GM18520 (cell line): Measurements from ENCODE around the gene RPS6KA5.
"Not testable (repeated sequence)": the region's sequence is repeated elsewhere in the genome, so short reads cannot be mapped to it uniquely, and the experiment has no call there.

Experiments used
- ATAC-seq: cut with Tn5 transposase; IDR thresholded peaks from one replicate; pipeline ENCODE4 v1.9.1; 2021; ENCODE audit not compliant: unreplicated experiment

The RPS6KA5 gene

DNA sequence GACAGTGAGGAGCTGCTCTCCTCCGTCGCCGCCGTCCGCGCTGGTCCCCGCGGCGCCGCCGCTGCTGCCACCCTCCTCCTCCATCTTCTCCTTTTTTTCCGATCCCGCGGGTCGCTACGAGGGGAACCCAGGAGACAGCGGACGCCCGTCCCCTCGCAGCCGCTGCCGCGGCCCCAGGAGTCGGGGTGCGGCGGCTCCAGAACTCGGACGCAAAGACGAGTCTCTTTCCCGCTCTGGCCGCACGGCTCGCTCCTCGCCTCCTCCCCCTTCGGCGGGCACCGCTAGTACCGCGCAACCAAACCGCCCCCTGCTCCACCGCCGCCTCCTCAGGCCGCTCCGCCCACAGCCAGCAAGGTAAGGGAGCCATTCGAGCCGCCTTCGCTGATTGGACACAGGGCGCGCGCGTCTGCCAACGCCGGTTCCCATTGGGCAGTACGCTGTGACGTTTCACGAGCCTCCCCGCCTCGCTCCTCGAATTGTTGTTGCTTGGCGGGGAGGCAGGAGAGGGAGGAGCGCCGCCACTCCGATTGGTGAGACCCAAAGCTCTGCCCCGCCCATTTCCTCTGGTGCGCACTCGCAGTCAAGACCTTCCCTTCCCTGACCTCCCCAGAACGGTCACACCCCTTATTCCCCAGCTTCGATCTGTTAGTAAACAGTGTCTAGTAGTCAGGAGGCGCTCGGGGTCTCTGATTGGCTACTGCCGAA lies at the start of gene RPS6KA5:
Gene RPS6KA5 (minus strand): TSS at position 291 of the 705 bp plus-strand sequence. CDS start 207 bp downstream, at position 84.
- peak; percentile 83 for ATAC-seq

DNA sequence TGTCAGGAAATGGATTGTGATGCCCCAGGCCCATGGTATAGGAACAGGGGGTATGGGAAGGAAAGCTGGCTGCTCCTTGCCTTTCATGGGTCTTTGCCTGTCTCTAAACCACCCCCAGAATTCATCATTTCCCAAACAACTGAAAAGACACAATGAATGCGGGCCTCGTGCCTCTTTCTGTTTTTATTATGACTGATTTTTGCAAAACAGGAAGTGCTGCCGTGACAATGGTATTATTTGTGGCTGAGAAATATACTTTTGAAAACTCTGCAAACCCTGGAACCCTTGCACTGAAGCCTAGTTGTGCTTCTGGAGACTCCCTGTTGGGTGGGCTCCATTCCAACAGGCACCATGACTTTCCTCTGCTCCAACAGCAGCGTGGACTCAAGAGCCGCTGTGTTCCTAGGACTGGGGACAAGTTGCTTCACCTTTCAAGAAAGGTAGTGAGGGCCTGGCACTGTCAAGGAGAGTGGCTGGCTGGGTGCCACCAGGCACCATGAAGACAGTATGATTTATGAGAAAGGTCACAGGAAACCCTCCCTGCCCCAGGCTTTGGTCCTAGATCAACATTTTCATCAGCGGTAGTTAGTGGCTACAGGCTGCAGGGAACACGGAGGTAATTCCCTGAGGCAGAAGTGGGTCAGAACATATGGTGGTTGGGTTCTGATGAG lies 48.6 kb upstream of the RPS6KA5 start:
- no peak for ATAC-seq

DNA sequence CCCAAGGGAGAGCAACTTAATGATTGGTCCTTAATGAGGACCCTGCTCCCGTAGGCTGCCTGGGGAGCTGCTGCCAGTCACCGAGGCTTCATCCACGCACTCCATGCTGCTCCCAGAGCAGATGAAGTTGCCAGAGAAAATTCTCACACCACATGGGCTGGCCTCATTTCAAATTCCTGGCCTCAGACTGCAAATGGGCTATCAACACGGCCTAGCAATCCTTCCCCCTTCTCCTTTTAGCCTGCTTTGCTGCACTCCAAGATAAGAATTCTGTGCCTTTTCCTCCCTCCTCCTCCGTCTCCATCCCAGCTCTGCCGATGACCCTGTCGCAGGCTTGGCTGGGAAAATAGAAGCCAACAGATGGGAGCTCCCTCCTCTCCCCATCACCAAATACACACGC lies 42.7 kb upstream of the RPS6KA5 start:
- ATAC-seq = no peak

DNA sequence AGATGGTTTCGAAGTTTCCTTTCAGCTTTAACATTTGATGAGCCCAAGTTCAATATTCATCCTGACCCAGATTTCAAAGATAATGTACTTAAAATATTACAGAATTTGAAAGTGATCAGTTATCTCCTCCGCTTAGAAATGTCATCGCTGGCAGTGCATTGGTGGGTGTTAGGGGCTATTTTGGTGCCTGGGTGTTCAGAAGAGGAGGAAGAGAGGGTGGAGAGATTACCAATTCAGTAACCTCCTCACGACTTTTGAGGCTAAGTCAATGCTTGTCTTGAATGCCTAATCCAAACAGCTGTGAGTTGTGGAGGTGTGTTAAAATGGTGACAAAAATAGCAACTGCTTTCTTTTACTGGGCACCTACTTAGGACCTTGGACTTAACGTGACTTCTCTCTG lies 39.7 kb upstream of the RPS6KA5 start:
- no peak for ATAC-seq

DNA sequence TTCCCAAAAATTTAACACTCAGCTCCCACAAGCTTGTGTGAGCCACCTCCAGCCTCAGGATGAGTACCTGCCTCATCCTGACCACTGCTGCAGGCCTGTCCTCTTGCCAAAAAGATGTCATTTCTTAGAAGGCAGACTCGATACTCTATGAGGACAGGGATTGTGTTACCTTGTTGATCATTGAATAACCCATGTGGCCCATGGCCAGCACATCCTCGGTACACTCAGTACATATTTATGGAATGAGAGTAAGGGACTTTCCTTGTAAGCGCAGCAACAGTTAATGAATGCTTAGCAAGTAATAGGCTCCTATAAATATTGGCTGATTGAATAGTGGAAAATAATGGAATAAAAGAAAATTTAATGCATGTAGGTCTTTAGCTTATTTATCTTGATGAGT lies 38.1 kb upstream of the RPS6KA5 start:
- no peak for ATAC-seq

DNA sequence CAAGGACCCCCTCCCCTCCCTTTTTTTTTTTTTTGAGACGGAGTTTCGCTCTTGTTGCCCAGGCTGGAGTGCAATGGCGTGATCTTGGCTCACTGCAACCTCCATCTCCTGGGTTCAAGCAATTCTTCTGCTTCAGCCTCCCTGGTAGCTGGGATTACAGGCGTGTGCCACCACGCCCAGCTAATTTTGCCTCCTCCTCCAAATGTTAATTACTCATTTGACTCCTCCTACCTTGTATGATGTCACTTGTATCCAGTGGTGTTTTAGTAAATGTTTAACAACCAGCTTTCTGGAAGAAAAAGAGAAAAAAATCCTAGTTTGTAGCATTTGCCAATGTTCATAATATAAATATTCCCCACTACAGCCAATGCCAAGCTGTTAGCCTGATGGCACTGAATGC lies 37.2 kb upstream of the RPS6KA5 start:
- not testable (repeated sequence) for ATAC-seq

DNA sequence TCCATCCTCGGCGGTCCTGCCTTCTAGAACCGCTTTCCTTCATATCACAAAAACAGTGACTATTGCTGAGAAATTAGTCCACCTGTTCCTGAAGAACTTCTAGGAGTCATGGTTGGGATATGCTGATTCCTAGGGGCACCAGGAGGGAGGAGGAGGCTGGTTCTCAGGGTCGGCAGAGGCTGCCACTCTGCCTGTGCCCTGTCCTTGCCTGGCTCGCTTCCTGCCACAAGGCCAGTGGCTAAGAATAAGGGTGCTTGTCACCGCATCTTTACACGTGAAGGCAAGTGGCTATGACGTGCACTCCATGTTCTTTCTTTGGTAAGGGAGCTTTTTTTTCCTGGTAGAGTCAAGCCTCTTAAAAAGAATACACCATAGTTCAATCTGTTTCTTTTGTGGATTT lies 34.7 kb upstream of the RPS6KA5 start:
- no peak for ATAC-seq

DNA sequence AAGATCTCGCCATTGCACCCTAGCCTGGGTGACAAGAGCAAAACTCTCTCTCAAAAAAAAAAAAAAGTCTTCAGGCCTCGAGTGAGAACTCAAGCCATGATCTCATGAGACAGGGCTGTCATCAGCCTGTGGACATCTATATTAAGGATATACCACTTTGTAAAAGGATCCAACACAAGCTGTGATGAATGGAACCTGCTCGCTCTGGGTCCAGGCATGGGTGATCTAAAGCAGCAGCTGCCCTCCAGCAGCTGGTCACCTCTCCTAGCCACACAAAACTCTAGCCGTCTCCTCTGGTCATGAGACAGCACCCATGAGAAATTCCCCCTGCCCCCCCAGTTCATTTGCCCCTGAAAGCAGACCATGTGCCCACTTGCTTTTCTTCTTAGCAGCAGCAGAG lies 34.3 kb upstream of the RPS6KA5 start:
- ATAC-seq = no peak

DNA sequence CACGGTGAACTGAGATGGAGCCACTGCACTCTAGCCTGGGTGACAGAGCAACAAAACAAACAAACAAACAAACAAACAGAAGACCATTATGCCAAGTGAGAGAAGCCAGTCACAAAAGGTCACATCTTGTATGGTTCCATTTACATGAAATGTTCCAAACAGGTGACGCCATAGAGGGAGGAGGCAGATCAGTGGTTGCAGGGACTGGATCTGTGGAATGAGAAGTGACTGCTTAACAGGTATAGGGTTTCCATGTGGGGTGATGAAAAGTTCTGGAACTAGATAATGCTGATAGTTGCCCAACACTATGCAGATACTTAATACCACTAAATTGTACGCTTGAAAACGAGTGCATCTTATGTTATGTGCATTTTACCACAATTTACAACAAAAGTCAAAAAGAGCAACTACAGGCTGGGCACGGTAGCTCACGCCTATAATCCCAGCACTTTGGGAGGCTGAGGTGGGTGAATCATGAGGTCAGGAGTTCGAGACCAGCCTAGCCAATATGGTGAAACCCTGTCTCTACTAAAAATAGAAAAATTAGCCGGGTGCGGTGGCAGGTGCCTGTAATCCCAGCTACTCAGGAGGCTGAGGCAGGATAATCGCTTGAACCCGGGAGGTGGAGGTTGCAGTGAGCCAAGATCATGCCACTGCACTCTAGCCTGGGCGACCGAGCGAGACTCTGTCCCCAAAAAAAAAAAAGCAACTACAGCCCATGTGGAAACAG lies 33.5 kb upstream of the RPS6KA5 start:
- not testable (repeated sequence) for ATAC-seq

DNA sequence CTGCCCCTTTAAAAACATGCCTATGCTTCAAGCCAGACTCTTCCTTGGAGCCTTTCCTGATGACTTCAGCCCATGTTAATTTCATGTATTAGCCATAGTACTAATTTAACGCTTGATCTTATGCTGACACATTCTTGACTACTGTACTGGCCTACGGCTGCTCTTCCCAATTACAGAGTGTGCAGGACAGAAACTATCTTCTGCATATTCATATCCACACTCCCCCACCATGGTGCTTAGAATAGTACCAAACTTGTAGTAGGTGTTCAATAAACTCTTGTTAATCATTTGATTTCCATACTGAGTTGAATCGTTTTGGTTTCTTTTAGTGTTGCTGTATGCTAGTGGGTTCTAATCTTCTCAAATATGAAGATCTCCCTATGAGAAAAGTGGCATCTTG lies 31.6 kb upstream of the RPS6KA5 start:
- no peak for ATAC-seq

DNA sequence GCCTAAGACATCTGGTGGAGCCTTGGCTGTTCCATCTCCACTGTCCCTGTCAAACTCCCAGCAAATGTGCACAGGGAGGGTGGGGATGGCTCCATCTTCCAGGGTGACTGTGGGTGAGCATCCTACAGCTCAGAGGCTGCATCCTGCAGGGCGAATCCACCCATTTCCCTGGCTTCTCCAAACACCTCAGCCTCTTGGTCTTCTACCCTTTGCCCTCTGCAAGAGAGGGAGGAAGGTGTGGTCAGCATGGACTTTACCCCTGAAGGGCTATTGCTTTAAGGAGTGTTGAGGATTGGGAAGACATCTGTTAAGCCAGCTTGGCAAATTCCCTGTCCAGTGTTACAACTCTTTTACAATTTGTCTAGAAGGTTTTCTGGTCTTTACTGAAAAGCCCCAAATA lies 30.3 kb upstream of the RPS6KA5 start:
- ATAC-seq = no peak

DNA sequence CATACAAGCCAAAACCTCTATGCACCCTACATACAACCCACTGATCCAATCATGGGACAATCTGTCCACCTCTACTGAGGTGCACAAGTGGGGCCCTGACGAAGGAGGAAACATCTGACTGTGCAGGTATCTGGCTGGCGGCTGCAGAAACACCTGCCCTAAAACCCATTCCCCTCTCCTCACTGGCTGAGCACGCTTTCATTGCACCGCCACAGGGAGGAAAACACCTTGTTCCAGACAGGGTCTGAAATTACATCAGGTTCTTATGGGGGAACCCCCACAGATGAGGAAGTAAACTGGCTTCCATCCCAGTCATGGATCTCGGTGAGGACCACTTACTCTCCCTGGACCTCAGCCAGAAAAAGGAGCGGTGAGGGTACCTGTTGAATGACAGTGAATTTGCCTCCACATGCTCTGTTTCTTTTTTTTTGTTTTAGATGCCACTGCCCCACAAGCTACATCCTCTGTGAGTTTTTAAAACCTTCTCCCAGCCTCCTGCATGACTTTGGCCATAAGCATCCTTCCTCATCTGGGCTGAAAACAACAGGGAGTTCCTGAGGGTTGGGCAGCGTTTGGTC lies 29.6 kb upstream of the RPS6KA5 start:
- no peak for ATAC-seq

DNA sequence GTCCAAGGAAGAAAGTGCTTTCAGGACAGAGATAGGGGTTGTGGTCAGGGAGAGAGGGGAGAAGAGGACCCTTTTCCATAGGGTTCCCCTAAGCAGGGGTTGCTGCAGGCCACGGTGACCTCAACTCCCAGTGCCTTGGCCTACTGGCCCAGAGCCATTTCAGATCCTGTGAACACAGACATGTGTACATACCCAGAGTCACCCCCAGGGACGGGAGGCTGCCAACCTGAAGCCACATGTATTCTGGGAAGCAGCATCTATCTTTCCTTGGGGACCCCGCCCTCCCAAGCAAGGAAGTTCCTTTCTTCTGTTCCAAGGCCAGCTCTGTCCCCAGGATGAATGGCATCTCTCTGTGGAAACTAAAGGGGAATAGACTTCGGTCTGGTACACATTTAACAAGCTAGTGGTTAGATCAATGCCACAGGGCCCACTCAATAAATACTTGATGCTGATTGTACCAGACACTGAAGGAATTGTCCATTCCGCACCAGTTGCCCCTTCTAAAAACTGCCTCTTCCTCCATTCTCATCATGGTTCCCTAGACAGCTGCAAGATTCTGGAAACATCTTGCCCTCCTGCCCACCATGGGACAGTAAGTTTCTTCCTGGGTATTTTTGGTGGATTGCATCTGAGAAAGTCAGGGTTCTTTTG lies 28.3 kb upstream of the RPS6KA5 start:
- ATAC-seq = no peak

DNA sequence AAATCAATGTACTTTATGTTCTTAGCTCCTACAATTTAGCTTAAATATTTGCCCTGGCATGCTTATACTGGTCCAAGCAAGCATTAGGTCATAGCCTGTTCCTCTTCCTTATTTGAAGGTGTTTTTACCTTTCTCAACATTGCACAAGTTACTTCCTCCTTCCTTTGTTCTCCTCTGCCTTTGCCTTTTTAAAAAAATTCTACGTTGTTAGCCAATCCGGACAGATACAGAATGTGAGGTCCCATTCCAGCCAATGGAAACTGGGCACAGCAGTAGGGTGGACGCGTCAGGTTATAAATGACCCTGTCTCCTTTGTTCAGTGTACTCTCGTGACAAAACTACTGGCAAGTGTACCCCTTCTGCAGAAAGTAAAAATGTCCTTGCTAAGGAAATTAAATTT lies 27.0 kb upstream of the RPS6KA5 start:
- ATAC-seq = not testable (repeated sequence)

DNA sequence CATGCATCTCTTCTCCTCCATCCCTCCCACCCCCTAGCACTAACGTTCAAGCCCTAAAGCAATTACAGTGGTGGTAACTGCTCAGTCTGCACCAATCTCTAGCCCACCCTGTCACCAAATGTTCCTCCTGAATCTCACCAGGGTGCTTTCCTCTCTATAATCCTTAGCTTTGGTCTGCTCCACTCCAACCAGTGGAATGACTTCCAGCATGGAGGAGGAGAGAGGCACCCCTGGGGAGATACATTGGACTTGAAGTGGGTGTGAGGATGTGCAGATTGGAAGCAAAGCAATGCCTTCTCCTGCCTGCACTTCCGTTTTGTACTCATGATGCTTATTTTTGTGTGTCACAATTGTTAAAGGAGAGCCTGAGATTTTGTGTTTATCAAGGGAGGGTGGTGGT lies 24.1 kb upstream of the RPS6KA5 start:
- no peak for ATAC-seq

DNA sequence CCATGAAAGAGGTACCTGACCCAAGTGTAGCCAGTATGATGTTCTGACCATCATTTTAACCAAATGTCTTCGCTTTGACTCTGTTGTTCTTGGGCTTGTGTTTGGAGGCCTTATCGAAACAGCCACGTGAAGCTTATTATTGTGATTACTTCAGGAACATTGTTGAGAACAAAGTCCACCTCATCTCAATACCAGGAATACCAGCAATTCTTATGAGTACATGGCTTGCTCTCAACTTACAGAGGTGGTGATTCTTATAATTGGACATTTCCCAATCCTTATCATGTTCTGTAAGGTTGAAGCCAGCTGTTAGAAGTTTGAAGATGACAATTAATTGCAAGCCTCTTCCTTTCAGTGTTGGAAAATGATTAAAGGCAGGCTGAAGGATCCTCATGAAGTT lies 21.8 kb upstream of the RPS6KA5 start:
- ATAC-seq = no peak

DNA sequence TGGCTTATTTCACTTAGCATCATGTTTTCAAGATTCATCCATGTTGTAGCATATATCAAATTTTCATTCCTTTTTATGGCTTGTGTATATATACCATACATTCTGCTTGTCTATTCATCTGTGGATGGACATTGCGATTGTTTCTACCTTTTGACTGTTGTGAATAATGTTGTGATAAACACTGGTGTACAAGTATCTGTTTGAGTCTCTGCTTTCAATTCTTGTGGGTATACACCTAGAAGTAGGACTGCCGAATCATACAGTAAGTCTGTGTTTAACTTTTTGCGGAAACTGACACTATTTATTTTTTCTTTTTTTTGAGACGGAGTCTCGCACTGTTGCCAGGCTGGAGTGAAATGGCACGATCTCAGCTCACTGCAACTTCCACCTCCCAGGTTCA lies 19.6 kb upstream of the RPS6KA5 start:
- ATAC-seq = no peak

DNA sequence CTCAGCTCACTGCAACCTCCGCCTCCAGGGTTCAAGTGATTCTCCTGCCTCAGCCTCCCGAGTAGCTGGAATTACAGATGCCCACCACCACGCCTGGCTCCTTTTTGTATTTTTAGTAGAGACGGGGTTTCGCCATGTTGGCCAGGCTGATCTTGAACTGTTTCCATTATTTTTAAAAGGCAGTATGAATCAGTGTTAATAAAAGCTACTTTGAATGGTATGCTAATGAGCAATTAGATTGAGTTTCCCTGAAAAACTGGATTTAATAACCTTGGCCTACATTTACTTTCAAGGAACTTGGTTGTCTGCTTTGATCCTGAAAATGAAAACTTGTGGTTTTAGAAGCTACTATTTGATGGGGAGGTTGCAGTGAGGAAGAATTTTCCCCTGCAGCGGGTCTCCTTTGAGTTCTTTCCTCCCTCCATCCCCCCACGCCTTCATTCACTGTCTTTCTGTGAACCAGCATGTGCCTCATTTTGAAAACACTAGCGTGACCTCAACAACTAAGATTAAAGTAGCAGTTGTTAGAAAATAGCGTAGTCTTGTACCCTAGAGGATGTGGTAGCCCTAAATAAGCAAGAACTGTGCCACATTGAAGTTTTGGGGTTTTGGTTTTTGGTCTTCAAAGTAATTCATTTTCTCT lies 17.8 kb upstream of the RPS6KA5 start:
- ATAC-seq = no peak

DNA sequence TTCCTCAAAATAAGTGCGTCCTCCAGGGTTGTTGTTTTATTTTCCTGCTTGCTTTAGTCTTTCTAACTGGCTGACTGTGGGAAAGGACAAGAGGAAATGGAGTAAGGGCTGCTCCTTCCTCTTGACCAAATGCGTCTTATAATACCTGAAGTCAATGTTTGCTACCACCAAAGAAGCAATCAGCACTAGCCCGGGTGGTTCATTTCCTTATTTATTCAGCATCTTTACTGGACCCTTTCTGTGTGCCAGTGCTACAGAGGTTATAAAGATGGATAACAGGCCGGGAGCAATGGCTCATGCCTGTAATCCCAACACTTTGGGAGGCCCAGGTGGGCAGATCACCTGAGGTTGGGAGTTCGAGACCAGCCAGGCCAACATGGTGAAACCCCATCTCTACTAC lies 15.1 kb upstream of the RPS6KA5 start:
- no peak for ATAC-seq

DNA sequence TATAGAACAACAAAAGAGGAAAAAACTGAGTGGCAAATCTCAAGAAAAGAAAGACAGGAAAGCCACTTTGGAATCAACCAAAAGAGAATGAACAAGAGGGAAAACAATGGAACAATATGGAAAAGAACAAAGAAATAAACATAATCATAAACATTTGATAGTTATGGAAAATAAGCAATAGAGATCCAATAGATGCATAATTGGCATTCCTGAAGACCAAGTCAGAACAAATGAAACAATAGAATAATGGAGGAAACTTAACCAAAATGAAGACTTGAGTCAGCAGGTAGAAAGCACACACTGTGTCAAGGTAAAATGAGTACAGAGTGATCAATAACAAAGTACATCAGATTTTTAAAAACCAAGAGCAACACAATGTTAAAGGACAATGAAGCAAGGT lies 10.1 kb upstream of the RPS6KA5 start:
- ATAC-seq = no peak

DNA sequence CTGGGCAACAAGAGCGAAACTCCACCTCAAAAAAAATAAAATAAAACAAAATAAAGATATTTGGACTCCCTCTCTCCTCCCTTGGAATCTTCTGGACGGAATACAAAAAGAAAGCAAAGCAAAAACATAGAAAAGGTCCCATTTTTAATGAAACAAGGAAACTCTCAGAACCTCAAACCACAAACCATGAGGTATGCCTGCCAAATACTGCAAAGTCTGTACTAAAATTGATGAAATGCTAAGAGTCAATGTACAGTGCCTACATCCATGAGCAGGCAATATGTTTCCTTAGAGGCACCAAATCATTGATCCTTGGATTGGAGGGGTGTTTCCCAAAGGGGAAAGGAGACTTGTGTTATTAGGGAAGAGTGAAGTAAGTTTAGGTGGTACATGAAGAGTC lies 8.2 kb upstream of the RPS6KA5 start:
- no peak for ATAC-seq
